Neural progenitor cell (in vitro differentiated cells): ENCODE measurements around the gene HSF4.

Experiments used
- EZH2phosphoT487 ChIP-seq: fragments of 200-600 bp; sonication (generic); IDR thresholded peaks from 2 replicates; pipeline ENCODE4 v1.6.1; 2017; ENCODE audit warnings: antibody characterized with exemption
- TF ChIP-seq, protein P1 (sequence below): fragments of 200-600 bp; sonication (generic); IDR thresholded peaks from 2 replicates; pipeline ENCODE4 v1.5.1; 2017; ENCODE audit warnings: antibody characterized with exemption, mild to moderate bottlenecking

DNA sequence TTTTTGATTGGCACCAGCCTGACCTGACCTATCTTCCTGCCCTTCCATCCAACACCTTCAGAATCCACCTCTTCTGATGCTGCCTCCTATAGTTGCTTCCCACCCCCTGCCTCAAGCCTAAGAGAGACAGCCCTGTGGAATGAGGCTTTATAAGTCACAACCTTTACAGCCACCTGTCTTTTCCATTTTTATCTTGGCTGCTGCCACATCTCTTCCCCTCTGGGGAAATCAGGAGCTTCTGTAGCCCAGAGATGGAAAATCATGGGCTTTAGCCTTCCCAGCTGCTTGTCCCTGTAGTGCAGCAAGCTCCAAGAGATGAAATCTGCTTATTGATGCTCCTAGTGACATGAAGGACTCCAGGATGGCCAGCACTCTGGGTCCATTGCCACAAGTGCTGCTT, 36.1 kb upstream of the HSF4 start:
- TF ChIP-seq, protein P1, sequence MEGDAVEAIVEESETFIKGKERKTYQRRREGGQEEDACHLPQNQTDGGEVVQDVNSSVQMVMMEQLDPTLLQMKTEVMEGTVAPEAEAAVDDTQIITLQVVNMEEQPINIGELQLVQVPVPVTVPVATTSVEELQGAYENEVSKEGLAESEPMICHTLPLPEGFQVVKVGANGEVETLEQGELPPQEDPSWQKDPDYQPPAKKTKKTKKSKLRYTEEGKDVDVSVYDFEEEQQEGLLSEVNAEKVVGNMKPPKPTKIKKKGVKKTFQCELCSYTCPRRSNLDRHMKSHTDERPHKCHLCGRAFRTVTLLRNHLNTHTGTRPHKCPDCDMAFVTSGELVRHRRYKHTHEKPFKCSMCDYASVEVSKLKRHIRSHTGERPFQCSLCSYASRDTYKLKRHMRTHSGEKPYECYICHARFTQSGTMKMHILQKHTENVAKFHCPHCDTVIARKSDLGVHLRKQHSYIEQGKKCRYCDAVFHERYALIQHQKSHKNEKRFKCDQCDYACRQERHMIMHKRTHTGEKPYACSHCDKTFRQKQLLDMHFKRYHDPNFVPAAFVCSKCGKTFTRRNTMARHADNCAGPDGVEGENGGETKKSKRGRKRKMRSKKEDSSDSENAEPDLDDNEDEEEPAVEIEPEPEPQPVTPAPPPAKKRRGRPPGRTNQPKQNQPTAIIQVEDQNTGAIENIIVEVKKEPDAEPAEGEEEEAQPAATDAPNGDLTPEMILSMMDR, result no peak
- no peak for TF ChIP-seq EZH2phosphoT487
